CMK (cell line): ENCODE measurements around the gene NR1I3.
"Not testable (repeated sequence)": the region's sequence is repeated elsewhere in the genome, so short reads cannot be mapped to it uniquely, and the experiment has no call there.

Experiments used
- DNase-seq: peaks from one replicate; pipeline ENCODE4 v3.0.0-alpha.2; 2010; ENCODE audit warnings: low read depth

The NR1I3 gene

DNA sequence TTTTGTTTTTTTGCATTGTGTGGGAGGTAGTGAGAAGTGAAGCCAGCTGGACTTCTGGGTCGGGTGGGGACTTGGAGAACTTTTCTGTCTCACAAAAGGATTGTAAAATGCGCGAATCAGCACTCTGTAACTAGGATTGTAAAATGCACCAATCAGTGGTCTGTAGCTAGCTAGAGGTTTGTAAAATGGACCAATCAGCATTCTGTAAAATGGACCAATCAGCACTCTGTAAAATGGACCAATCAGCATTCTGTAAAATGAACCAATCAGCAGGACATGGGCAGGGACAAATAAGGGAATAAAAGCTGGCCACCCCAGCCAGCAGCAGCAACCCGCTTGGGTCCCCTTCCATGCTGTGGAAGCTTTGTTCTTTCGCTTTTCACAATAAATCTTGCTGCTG is 12.1 kb upstream of the NR1I3 start:
- DNase-seq: not testable (repeated sequence)

DNA sequence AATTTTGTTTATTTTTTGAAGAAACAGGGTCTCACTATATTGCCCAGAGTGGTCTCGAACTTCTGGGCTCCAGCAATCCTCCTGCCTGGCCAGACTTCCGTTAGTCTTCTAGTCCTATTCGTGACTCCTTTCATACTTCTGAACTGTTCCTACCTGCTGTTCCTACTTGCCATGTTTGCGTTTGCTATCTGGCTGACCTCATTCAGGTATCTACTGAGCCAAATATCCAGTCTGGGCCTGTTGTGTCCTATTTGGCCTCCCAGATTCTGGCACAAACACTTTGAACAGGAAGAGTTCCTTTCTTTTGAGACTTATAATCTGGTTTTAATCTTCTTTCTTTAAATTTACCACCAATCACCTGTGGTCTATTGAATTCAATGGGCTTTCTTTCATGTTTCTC is 6.9 kb upstream of the NR1I3 start:
- no peak for DNase-seq

DNA sequence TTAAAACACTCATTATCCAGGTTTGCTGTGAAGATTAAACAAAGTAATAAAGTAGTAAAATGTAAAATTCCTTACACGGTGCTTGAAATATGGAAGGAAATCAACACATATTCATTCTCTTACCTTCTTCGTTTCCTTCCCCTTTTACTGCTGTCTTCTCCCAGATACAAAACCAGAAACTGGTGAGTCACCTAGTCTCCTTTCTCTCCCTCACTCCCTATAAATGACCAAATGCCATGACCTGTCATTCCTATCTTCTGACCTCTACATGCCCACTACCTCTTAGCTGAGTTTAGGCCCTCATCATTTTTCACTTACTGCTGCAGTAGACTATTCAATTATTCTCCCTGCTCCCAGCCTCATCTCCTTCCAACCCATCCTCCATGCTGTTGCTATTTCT is 4.3 kb upstream of the NR1I3 start:
- no peak for DNase-seq

DNA sequence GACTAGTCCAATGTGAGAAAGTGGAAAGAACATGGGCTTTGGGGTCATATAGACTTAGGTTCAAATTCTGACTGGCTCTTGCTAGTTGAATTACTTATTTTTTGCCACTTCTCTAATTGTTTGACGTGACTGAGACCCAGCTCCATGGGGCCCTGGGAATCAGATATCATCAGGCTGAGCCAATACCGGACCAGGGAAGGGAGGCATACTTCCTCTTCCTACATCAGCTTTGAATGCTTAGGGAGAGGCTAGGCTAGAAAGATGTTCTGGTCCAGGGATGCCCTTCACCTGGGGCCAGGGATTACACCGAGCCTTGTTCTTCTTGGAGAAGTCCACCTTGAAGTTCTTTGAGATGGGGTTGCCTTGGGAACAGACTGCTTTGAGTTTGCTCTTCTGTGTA is 3.7 kb upstream of the NR1I3 start:
- DNase-seq: no peak

DNA sequence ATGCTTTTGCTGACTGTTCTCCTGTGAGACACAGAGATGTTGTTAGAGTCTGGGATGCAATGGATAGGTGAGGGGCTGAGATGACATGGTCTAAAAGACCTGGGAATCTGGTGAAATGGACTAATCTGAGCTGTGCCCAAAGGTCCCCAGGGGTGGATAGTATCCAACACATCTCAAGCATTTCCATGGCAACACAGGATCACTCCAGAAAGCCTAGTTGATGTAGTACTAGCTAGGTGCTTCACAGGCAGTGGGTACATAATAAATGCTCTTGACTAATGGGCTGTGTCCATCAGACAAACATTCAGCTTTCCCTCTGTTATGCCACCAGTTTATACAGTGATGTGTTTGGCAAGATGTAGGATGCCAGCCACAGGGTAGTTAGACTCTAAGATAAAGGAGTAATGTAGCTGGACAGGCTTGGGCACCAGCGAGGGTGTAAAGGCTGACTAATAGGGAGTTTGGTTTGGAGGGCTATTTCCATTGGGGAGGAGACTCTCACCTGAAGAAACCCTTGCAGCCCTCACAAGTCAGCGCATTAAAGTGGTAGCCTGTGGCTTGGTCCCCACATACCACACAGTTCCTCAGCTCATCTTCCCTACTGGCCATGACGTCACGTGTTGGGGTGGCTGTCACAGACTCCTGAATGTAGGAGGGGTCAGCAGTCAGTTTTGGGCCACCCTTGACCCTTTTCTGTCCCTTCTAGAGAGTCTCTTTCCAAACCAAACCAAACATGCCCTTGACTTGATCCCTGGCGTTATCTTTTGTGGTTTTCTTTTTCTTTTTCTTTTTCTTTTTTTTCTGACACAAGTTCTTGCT is 1.8 kb downstream of the NR1I3 start:
- no peak for DNase-seq

DNA sequence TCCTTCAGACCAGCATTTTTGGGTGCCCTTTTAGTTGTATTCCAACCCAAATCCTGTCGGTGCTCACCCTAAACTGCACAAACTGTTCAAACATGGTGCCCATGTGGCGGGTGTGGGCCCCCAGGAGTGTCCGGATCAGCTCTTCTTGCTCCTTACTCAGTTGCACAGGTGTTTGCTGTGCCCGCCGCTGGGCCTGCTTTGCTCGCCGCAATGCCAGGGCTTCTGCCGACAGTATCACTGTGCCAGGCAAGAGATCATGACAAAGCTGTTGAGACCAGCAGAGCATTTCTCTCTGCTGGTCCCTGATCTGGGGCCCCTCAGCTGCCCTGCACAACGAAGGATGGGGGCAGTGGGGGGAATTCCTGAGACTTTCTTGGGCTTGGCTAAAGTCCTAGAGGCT is 4.9 kb downstream of the NR1I3 start:
- no peak for DNase-seq

DNA sequence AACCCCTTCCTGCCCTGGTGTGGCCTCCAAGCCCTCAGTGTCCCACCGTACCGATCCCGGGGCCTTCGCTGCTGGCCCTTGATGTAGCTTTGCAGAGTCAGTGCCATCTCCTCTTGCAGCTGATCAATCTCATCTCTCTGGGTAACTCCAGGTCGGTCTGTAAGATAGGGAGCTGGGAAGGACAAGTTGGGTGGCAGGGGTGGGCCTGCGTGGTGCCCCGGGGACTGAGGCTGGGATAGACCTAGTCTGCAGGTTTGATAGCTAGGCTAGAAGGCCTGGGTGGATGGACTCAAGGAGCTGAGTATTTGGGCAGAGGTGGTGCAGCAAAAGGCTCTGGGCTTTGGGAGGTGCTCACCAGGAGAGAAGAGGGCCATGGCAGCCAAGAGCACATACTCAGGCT is 7.2 kb downstream of the NR1I3 start:
- DNase-seq: no peak

DNA sequence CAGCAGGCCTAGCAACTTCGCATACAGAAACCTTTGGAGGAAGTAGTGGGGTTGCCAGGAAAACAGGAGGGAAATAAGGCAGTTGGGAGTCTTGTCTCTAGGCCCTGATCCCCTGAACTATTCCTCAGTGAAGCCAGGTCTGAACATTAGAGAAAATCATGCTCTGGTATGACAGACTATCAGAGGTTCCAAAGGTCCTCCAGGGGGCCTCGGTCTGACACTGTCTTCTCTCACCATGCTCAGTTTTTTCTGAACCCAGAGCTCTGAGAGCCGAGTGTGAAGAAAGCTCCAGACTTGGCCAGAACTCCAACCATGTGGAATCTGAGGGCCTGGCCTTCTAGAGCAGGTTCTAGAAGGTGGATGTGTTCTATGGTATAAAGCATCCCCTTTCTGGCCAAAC is 8.1 kb downstream of the NR1I3 start:
- no peak for DNase-seq

DNA sequence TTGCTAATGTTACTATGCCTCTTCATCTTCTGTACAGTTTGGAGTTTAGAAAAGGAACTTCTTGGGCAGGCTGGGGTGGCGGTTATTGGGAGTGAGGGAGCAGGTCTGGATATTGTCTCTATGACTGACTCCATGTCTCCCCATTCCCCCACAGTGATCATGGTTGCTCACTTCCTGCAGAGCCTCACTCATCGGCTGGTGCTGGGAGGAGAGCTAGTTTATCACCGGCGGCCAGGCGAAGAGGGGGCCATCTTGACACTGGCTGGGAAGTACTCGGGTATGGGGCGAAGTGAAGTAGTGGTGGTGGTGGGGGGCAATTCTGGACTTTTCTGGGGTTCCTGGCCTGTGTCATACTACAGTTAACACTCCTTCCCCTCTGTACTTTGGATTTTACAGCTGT is 10.0 kb downstream of the NR1I3 start:
- no peak for DNase-seq

DNA sequence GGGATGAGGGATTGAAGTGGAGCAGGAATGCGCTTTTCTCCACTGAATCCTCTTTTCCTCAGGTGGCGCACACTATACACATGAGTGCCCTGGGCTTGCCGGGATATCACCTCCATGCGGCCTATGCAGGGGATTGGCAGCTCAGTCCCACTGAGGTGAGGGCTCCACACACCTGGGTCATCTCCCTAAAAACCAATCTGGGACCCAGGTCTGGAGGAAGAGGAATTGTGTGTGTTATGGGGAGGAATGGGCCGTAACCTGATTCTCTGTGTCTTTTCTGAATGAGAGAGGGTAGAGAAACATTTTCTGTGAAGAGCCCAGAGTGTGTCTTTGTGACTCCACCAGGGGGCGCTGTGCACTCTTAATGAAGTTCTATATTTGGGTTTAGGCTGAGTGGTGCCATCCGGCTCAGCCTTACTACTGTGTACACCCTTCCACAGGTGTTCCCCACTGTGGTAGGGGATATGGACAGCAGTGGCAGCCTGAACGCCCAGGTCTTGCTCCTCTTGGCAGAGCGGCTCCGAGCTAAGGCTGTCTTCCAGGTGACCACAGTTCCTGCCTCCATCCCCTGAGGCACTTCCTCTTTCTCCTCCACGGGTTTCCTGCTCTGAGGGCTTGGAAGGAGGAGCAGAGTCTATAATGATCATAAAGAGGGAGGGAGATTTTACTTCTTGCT is 10.7 kb downstream of the NR1I3 start:
- peak; percentile 56 for DNase-seq

DNA sequence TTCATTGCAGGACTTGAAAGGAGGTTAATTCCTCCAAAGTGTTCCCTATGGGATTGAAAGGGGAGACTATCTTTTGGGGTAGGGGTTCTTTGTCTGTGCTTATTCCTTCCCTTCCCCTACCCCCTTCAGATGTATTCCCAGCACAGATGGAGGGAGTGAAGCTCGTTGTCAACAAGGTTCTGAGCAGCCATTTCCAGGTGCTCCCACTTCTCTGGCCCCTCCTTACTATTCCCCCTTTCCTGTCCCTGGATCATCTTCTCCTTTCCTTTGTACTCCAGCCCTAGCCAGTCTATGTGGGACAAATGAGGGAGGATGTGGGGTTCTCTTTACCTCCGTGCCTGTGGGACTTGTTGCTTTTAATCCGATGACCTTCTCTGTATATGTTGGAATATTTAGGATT is 11.2 kb downstream of the NR1I3 start:
- no peak for DNase-seq

DNA sequence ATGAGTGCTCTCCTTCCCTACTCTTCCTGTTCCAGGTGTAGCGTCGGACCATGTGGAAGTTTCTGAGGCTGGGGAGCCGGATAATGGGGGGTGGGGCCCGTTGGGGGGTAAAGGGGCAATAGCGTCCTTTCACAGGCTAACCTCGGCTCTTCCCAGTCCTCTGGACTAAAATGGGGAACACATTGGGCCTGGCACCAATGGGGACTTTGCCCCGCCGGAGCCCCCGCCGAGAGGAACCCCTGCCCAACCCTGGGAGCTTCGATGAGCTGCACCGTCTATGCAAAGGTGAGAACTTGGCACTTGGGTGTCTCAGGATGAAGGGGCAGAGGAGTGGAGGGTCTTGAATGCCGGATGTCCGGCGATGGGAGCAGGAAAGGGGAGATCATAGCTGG is 11.7 kb downstream of the NR1I3 start:
- DNase-seq: no peak

DNA sequence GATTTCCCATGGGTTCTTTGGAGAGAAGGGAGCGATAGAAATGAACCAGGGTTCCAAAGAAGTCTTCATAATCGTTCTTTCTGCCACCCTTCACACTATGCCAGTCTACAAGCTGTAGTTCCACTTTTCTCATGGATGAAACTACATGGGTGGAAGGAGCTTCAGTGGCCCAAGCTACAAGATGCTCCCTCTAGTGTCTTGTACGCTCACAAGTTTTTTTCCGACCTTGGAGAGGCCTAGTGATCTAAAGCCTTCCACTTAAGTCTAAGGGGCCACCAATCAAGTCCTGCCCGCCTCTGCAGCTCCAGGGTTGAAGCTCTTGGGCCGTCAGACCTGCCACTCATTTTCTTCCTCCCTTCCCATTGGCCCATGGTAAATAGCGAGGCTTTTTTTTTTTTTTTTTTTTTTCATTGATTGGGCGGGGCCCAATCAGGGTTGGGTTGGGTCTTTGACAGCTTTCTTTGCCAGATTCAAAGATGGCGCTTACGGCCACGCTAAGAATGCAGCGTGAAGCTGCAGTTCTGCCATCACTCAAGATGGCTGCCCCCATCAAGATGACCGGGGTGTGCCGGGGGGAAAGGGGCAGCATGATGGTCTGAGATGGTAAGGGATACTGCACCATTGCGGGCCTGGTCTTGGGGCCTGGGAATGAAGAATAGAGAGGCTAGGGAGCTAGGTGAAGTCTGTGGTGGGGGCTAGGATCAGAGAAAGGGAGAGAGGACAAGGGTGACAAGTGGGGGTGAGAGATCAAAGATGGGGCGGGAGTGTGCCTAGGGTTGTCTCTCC is 12.3 kb downstream of the NR1I3 start, which contains the start of gene TOMM40L:
Gene TOMM40L, plus strand, starts transcription at position 527 of the 786 bp plus-strand sequence. CDS start 430 bp downstream, outside the sequence.
- DNase-seq: peak; percentile 99

DNA sequence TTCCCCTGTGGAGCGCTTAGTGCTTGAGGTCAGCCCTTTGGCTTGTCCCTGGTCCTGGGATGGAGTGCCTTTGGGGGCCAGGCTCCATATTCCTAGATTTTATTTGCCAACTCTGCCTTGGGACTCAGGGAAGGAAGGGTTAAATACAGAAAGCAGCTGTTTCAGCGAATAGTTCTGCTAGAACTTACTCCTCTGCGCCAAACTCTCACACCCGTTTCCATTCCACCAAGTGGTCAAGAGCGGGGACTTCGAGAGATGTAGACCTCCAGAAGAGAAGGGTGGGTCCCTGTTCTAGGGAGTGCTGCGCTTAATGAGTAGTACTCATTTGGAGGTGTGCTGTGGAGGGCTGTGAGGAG is 12.8 kb downstream of the NR1I3 start:
- DNase-seq: no peak

DNA sequence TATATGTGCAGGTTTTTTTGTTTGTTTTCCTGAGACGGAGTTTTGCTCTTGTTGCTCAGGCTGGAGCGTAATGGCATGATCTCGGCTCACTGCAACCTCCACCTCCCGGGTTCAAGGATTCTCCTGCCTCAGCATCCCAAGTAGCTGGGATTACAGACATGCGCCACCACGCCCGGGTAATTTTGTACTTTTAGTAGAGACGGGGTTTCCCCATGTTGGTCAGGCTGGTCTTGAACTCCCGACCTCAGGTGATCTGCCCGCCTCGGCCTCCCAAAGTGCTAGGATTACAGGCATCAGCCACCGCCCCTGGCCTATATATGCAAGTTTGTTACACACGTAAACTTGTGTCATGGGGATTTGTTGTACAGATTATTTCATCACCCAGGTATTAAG is 13.3 kb downstream of the NR1I3 start:
- DNase-seq: not testable (repeated sequence)

DNA sequence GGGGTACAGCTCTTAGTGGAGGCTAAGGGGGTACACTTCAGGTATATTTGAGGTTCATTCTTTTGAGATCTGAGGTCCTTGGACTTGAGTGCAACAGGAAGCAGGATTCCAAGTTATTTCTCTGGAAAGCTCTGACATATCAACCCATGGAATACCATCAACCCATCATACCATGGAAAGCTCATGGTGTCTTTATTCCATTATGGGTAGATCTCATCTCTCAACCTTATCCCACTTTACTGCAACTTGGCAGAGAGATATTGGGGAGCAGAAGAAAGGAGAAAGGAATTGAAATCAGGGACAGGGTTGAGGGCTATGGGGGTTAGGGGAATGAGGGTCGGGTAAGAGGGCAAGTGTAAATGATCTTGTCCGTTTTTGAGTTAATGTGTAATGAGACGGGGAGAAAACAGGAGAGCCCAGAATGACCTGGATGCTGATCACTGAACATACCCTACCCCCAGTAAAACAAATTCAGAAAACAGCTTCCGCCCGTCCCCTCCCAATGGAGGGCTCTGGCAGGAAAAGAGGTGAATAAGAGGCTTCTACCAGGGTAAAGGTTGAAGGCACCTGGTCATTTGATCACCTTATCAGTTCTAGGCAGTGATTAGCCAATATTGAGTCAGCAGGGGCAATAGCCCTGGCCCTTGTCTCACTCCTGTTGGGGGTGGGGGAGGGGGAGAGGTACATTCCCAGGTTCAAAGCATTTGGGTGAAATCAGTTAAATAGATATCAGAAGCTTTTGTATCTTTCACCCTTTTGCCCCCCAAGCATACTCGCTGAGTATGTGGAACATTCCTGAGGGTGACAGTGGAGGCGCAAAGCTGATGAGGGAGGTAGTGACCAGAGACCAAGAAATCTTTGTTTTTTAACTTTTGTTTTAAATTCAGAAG is 14.0 kb downstream of the NR1I3 start:
- DNase-seq: no peak

DNA sequence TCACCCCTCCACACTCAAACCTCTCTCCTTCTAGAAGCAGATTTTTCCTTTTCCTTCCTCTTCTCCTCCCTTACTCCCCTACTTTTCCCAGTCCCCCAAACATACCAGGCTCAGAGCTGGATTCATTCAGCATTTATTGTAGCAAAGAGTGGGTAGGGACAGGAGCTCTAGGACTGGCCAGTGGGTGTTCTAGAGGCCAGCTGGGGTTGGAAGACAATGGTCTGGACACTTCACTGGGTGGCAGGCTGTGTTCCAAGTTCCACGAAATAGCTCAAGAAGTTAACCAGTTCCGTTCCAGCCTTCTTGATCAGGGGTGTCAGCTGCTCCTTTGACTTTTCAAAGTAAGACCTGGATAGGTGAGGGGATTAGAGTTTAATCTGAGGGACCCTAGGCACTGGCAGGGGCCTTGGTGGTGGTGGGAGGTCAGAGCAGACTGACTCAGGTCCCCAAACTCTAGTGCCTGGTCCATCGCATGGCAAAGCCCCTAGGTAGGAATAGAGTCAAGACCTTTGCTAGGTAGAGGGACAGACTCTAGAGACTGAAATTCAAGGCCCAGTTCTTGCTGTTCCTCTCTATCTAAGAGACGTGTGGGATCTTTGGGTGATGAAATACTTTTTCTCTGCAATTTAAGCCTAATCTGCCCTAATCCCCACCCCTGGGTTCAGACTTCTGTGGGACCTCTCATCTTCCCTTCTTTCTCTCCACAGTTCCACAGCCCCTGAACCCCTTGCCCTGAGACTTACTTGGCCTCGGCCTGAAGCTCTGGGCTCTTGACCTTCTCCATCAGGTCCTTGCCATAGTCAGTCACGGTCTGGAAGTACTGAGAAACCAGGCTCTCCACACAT is 15.6 kb downstream of the NR1I3 start:
- no peak for DNase-seq

DNA sequence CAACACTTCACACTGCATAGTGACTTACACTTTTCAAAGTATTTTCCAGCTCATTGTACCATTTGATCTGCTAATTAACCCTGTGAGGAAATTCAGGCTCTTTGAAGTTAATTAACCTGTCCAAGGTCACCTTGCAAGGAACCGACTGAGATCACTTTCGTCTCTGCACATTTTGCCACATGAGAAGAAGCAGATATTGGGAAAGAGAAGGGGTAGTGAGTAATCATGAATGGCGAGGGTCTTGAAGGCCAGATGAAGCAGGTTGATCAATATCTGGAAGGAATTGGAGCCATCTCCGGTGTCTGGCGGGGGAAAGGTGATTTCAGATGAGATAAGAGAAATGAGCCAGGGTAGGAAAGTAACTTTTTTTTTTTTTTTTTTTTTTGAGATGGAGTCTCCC is 18.0 kb downstream of the NR1I3 start:
- no peak for DNase-seq

DNA sequence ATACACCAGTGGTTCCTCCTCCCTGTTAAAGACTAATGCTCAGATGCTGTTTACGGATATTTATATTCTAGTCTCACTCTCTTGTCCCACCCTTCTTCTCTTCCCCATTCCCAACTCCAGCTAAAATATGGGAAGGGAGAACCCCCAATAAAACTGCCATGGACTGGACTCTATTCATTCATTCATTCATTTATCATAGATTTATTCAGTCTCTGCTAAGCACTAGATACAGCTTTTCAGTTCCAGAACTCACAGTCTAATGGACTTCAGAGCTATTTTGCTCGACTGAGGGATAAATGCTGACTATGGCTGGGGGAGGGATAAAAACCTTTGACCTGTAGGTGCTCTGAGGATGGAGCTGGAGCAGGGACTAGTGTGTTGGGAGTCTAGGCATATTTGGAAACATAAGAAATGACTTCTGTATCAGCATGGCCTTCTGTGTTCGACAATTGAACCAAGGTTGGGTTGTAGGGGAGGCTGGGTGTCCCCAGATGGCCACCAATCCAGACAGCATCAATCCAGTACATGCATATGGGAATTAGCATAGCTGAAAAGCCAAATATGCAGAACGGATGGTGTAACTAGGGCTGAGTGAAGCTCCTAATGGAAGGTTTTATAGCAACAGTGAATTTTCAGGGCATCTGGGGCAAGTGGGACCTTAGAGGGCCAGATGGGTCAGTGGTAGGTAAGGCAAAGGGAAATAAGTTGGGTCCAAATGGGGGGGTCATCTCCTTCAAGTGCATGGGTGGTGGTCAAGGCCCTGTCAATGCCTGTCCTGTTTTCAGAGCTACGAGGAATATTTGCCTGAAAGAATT is 18.7 kb downstream of the NR1I3 start:
- no peak for DNase-seq
